ENCODE measurements around the gene SMAD1.

Gene SMAD1

DNA sequence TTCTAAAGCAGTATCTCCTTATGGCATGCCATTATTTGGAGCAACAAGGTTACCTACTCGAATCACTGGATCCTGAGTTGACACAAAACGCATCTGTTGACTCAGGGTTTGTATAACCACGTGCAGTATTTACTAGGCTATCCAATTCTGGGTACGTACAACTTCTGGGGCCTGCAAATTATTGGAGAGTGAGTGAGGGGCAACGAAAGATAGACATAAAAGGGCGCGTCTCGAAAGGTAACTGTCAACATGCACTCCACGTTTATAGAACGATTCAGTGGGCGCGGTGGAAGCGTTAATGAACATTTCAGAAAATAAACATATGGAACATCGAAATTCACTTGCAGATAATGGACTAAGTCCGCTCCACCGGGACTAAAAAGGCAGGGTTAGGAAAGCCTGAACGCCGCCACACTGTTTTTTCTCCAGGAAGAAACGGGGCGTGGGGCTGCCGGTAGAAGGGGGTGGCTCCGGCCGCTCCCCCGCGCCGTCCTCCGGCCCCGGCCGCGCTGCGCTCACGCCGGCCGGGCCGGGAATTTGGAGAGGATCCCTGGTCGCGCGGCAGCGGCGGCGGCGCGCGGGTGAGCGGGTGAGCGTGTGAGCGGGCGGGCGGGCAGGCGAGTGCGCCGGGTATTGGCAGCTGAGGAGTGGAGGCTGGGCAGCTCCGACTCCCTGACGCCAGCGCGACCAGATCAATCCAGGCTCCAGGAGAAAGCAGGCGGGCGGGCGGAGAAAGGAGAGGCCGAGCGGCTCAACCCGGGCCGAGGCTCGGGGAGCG, at the start of gene SMAD1:
Gene SMAD1, plus strand, starts transcription at position 690 of the 778 bp plus-strand sequence. CDS start 32,761 bp downstream, outside the sequence.
- DNase-seq = no peak

DNA sequence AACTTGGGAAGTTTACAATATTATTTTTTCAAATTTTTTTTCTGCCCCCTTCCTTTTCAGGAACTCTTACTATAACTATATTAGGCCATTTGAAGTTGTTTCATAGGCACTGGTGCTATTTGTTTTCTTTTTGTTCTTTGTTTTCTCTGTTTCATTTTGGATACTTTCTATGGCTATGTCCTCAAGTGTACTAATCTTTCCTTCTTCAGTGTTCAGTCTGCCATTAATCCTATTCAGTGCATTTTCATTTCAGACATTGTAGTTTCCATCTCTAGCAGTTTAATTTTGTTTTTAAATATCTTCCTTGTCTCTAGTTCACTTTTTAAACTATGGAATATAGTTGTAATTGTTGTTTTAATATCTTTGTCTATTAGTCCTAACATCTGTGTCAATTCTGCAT, 48.0 kb upstream of the SMAD1 start:
- DNase-seq = no peak

DNA sequence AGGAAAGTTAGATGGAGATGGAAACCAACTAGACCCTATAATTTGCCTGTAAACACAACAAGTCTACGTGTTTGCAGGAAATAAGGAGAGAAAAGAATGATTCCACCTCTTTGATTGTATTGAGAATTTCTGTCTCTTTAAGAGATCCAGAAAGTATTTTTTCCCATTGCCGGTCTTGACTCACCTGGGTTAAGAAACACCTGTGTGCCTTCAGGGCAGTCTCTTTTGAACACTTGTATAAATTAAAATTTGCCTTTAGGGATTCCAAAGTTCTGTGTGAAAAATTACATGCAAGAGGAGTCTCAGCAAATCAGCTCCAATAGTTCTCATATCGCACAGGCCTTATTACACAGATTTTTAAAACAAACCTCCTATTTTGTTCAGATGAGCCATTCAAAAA, 46.0 kb upstream of the SMAD1 start:
- DNase-seq = no peak

DNA sequence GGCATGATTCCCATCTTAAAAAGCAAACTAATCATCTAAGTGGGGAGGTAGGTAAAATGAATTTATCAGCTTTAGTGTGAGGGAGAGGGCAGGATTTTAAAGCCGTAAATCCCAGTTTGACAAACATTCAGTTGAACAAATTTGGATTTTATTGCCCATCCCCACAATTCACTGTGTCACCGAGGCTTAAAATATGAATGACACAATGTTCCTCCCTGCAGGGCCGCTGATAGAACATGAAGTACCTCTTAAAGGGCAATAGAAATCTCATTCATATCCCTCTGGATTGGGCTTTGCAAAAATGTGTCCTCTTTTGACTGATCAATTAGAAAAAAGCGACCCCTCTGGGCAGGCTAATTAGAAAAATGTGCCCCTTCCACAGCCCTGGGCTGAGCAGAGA, 45.5 kb upstream of the SMAD1 start:
- no peak for DNase-seq

DNA sequence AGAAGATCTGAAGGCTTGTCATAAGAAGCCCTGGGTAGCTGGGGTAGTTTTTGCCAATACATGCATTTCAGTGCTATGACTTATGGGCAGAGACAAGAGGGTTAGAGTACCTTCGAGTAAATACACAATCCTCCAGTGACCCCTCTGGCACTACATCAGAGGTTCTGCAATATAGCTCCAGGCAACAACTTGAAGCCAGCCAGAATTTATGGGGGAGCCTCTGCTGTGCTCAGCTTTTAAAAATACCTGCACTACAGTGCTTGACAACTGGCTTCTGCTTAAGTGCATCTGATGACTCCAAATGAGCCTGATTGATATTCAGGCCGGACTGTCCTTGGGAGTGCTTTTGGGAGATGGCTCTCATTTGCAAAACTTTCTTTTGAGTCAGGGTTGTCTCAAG, 44.9 kb upstream of the SMAD1 start:
- no peak for DNase-seq

DNA sequence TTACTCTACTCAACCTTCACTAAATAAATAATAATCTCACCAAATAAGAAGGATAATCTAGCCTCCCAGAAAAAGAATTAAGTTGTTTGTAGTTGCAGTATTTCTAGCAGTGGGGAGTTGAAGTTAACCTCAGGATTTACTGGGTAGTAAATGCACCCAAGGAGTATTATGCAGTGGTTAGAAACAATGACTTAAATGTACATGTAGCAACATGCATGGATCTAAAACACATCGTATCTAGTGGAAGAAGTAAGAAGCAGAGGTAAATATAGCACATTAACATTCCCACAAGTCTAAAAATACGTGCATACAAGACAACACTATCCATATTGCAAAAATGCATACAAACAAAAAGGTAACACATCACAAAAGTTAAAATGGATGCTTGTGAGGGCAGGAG, 44.2 kb upstream of the SMAD1 start:
- DNase-seq = no peak

DNA sequence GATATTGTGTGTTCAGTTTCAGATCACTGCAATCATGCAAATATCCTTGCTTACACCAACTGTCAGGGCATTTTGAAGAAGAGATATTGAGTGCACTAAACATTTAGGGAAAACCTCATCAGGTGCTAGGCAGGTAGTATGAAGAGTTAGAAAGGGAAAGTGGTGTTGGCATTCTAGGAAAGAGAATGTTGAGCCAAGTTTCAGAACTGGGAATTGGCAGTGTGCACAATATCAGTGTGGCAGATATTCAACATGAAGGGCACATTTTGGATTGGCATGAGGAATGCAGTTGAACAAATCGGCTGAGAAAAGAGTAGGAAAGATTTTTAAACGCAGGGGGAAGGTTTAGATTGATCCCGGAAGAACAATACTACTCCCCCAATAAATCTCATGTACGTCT, 43.4 kb upstream of the SMAD1 start:
- no peak for DNase-seq

DNA sequence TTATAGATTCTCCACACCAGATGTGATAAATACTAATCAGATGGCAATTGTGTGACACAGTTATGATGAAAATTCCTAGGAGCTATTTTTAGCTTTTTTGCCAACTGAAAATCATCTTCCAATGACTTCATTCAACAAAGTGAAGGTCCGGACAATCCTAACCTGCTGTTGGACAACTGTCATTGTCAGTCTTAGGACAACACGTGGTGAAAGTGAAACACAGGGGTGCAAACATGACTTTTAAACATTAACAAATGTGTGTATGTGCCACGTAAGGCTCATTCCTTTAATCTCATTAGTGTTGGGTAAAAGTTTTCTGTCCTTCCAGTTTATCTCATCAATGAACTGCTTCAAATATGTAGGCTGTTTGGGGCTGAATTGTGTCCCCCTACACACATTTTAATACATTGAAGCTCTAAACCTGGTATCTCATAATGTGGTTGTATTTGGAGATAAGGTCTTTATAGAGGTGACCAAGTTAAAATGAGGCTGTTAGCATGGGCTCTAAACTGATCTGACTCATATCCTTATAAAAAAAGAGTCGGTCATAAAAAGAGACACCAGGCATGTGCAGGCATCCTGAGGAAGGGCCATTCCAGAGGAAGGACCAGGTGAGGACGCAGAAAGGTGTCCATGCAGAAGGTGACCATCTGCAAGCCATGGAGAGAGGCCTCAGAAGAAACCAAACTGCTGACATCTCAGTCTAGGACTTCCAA, 41.2 kb upstream of the SMAD1 start:
- DNase-seq = no peak

DNA sequence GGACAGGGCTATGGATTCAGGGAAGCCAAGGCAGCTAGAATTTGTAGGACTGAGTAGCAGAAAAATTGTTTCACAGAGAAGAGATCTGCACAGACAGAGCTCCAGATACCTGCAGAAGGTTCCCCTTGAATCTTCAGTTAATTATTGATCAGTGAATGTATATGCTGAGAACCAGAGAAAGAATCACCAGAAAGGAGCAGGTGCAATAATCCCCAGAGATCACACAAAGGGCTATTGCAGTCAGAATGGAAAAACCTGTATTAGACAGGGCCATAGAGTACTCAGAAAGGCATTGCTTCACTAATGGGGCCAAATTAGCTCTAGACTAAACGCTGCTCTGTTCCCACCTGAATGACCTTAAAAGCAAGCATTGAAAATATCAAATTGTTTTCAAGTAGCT, 35.5 kb upstream of the SMAD1 start:
- DNase-seq = no peak

DNA sequence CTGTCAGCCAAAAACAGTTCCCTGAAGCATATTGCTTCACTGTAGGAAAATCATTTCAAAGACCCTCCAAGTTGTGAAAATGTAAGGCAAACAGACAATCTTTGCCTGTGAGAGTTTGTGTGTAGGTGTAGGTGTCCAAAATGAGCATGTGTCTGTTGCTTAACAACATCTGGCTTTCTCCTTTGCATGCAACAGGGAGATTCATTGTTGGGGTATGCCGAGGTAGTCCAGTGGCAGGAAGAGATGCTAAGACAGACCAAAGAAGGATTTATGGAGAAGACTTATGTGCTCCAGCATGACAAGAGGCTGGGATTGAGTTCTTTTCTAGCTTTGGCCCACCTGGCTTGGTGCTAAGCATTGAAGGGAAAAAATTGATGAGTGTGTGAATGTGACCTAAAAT, 29.8 kb upstream of the SMAD1 start:
- DNase-seq = no peak

DNA sequence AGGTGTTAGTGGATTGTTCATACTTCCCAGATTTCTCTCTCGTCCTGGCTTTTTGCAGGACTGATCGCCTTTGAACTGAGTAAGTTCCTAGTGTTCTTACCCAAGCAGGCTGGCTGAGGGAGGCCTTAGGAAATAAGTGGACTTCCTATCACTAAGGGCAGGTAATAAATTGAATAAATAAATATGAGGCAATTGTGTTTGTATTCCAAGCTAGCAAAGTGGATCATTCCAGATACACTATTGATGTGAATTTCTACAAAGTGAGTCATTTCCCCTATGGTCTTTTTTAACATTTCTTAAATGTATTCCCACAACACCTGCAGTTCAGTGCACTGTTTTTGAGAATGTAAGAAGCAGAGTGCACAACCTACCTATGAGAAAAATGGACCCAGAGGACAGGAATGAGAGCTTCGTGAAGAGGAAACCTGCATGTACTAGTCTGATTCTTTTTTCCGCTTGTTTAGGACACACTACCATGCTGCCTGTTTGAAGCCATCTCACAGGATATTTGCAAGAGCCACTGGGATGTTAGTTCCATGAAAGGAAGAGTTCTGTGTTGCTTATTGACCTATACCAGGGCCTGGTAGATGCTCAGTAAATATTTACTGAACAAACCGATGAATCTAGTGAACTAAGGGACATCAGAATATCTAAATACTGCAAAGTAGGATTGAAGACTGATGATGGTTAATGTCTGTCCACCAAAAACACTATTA, 29.0 kb upstream of the SMAD1 start:
- no peak for DNase-seq

DNA sequence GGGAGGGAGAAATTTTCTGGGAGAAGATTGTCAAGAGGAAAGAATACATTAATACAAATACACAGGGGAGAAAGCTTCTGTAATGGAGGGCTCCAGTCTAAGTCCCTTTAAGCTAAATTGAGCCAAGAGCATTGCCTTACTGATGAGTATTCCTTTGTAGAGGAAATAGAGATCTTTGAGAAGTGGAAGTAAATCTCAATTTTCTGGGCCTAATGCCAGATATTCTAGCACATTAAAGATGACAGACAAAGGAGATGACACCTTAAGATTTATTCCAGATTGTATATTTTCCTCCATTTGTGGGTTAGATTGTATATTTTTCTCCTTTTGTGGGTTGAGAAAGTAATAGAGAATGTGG, 28.5 kb upstream of the SMAD1 start:
- DNase-seq = no peak

DNA sequence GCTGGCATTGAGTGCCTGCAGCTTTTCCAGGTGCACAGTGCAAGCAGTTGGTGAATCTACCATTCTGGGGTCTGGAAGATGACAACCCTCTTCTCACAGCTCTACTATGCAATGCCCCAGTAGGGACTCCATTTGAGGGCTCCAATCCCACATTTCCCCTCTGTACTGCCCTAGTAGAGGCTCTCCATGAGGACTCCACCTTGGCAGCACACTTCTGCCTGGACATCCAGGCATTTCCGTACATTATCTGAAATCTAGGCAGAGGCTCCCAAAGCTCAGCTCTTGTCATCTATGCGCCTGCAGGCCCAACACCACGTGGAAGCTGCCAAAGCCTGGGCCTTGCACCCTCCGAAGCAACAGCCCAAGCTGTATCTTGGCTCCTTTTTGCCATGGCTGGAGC, 8.4 kb upstream of the SMAD1 start:
- no peak for DNase-seq

DNA sequence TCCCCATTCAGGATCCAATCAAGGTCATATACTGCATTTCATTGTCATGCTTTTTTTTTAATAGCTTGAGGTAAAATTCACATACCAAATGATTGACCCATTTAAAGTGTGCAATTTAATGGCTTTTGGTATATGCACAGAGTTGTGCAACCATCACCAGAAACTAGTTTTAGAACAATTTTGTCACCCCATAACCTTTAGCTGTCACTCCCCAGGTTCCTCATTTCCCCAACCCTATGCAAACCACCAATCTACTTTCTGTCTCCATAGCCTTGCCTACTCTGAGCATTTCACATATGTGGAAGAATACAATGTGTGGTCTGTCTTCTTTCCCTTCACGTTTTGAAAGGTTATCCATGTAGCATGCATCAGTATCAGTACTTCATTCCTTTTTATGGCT, 1.4 kb upstream of the SMAD1 start:
- no peak for DNase-seq

DNA sequence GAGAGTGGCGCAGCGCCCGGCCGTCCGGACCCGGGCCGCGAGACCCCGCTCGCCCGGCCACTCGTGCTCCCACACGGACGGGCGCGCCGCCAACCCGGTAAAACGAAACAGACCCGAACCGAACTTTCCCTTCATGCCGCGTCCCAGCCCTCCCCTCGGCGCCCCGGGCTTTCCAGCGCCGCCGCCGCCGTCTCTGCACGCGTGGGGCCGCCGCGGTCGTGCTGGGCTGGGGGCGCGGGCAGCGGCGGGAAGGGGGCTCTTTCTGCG, 222 bp downstream of the SMAD1 start:
- no peak for DNase-seq

DNA sequence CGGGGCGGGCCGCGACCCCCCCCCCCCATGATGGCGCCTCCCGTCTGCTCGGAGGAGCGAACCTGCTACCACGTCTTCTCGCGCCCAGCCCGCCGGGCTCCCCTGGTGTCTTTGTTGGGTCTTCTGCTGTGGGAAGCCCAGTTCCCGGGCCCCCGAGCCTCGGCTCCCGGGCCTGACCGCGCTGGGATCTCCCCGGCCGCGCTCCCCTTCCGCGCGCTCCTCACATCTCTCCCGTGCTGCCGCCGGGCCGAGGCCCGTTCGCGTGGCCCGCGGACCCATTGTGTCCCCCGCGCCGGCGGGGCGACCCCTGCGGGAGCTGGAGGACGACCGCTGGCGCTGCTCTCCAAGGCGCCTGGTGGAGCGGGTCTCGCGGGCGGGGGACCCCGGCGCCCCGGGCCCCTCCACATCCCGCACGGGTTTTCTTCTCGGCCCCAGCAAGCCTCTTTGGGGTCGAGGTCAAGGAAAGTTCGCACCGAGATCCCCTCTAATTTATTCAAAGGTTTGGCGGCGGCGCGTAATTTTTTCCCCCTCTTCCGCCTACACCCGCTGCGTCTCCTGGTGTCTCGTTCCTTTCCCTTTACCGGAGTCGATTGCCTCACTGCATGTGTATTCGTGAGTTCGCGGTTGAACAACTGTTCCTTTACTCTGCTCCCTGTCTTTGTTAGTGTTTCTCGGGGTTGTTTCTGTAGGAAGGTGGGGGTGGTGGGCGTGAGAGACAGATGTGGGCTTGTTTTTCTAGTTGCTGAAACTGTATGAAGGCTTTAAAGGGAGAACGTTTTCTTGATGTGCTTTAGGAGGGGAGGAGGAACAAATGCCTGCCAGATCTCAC, 770 bp downstream of the SMAD1 start:
- no peak for DNase-seq

DNA sequence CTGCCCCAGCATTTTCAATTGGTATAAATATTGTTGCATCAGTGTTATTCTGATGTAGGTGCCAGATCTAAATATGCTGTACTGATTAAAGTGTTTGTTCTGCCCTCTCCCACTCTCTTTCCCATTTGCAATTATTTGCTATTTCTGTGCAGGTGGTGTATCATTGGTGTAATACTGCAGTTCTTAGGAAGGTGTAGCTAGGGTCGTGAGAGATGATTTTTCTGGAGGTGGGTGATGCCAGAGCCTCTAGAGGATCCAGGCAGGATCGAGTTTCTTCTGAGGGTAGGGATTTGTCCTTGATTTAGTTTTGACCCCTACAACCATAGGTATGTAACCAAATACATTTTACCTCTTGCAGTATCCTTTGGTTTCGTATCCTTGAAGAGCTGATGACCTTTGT, 1.9 kb downstream of the SMAD1 start:
- no peak for DNase-seq

DNA sequence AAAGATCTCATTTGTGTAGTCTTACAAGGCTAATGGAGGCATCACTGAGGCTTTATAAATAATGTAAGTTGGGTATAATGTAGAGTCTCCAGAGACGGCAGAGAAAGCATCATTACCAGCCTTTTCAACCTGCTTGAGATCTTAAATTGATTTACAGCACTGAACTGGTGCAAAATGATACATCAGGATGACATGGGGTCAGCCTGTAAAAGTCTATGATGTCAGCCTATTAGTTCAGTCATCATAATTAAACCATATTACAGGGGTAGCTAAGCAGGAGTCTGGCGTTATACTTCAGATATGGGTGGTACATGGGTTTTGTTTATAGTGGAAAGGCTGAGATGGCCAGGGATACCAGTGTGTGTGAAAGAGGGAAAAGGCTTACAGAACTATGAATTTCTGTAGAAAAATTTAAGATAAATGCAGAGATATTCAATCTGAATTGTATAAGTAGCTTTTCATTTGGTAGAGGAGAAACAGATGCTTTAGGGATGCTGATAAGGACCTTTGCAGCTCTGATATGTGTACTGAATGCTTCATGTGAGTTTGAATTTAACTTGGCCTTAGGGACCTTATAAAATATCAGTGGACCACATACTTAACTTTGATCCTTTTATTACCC, 2.7 kb downstream of the SMAD1 start:
- no peak for DNase-seq

DNA sequence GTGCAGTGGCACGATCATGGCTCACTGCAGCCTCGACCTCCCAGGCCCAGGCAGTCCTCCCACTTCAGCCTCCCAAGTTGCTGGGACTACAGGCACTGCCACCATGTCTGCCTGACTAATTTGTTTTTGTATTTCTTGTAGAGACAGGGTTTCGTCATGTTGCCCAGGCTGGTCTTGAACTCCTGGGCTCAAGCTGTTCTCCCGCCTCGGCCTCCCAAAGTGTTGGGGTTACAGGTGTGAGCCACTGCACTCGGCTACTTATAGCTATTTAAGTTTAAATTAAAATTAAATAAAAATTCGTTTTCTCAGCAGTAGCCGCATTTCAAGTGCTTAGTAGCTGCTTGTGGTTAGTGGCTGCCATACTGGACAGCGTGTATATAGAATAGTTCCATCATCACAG, 3.5 kb downstream of the SMAD1 start:
- no peak for DNase-seq

DNA sequence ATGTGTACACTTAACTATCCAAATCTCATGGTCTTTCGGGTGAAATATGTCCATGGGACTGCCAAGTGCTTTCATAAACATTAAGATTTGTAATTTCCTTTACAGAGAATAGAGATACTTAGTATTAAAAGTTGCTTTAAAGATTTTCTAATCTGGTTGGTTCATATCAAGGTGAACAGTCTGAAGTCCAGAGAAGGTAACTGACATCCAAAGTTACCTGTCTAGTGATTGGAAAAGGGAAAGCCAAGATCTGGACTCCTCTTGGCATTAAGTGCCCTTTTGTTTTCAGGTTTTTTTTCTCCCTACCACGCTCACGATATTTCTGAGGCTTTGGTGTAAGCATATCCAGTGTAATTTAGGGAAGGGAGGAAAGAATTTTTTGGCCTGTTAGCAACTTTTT, 5.0 kb downstream of the SMAD1 start:
- no peak for DNase-seq

DNA sequence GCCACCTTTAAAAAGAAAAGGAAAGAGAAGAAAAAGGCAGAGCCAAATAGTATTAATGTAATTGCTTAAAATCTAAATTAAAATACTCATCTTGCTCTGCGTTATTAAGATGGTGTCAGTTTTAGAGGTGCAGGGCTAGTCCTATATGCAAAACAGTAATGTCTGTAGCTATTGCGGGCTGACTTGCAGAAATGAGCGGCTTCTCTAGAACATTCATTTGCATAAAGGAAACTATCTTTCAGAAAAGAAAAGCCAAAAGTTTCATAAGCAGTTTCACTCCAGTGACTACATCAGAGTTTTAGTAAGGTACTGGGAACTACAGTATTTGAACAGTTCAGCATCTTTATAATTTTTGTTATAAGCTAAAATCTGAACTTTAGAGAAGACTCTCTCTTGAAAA, 6.0 kb downstream of the SMAD1 start:
- DNase-seq = no peak

DNA sequence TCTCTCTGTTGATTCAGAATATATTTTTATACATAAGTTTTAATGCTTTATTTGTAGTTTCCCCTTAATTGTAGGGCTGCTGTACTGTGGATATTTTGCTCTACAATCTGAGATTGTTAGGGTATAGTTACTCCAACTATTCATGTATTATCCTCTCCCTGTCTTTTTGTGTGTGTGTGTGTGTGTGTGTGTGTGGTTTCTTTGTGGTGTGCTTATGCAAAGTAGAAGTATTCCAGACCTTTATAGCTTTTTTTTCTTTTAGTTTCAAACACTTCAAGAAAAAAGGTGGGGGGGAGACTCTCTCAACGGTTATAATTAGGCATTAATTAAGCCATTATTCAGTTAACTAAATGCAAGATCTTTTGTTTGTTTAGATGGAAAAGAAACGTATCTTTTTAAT, 6.7 kb downstream of the SMAD1 start:
- no peak for DNase-seq

DNA sequence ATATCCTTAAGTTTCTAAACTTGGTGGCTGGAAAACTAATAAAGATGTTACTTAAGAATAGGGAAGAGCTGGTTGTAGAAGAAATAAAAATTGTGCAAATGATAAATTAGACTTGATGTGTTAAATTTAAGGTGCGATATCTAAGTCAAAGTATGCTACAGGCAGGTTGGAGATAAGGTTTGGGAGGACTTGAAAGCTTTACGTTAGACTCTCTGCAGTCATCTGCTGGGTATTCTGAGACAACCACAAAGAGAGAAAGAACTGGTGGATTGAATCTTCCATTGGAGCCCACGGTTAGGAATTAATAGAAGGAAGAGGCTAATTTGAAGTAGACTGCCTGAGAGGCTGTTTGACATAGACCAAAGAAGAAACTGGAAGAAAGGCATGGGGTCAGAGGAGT, 7.9 kb downstream of the SMAD1 start:
- no peak for DNase-seq

All from activated gamma-delta T cell treated with Interleukin-2 at 50 U/mL for 16 hours (primary cell).